CD4-positive, alpha-beta memory T cell (primary cell): ENCODE measurements around the gene VPS45. TPM values are rescaled to one million over a fixed set of nuclear protein-coding genes. Genes with fewer than 3 reads are reported as not detected.

Experiments used
- CTCF ChIA-PET: fragments of 350-600 bp; sonication (Branson Sonifier 250); formaldehyde crosslinking; loops from one replicate; lab custom pipeline; 2021; ENCODE audit warnings: inconsistent platforms; ENCODE audit not compliant: partially characterized antibody; lab: Charles Lee
- POLR2A ChIA-PET: fragments of 350-600 bp; sonication (Branson Sonifier 250); formaldehyde crosslinking; loops from one replicate; lab custom pipeline; 2021; ENCODE audit not compliant: partially characterized antibody; lab: Charles Lee
- DNase-seq, 5 donors: peaks; one replicate each; pipeline versions ENCODE4 v3.0.0 to v3.0.0-alpha.2; 2020 to 2022; ENCODE audit warnings: mixed read lengths in 1 of 5
- H3K27ac ChIP-seq: one replicate; pipeline ENCODE4 v1.7.0; 2013; ENCODE audit warnings: low read depth, low read length
- H3K27me3 ChIP-seq: 2 replicates; pipeline ENCODE4 v1.7.0; 2013; ENCODE audit warnings: mild to moderate bottlenecking, low read length, moderate library complexity; ENCODE audit not compliant: insufficient read depth
- H3K36me3 ChIP-seq: 2 replicates; pipeline ENCODE4 v1.7.0; 2013; ENCODE audit warnings: mild to moderate bottlenecking, low read length, moderate library complexity; ENCODE audit not compliant: insufficient read depth
- H3K4me1 ChIP-seq: 2 replicates; pipeline ENCODE4 v1.7.0; 2013; ENCODE audit warnings: mild to moderate bottlenecking, low read length, moderate library complexity; ENCODE audit not compliant: insufficient read depth
- H3K4me3 ChIP-seq, 2 donors: one replicate each; pipeline ENCODE4 v1.7.0; 2013; ENCODE audit warnings: low read length in 2 of 2, mild to moderate bottlenecking in 1 of 2
- H3K9me3 ChIP-seq, 2 donors: one replicate each; pipeline ENCODE4 v1.7.0; 2013; ENCODE audit warnings: low read length in 2 of 2, control low read depth in 1 of 2; ENCODE audit not compliant: control insufficient read depth in 1 of 2
- H3K27ac Mint-ChIP-seq, 7 donors: one replicate each; pipeline ENCODE4 v1.8.0; 2020 to 2021; ENCODE audit warnings: mixed read lengths in 7 of 7, mild to moderate bottlenecking in 6 of 7, inconsistent platforms in 3 of 7, moderate library complexity in 3 of 7
- H3K27me3 Mint-ChIP-seq, 2 donors: one replicate each; pipeline ENCODE4 v1.8.0; 2020 to 2021; ENCODE audit warnings: mixed read lengths in 2 of 2
- H3K36me3 Mint-ChIP-seq, 2 donors: one replicate each; pipeline ENCODE4 v1.8.0; 2020 to 2021; ENCODE audit warnings: mixed read lengths in 2 of 2, inconsistent platforms in 1 of 2, mild to moderate bottlenecking in 1 of 2
- H3K4me1 Mint-ChIP-seq, 4 donors: one replicate each; pipeline ENCODE4 v1.8.0; 2020 to 2021; ENCODE audit warnings: mixed read lengths in 4 of 4, mild to moderate bottlenecking in 1 of 4
- H3K4me3 Mint-ChIP-seq, 8 donors: one replicate each; pipeline ENCODE4 v1.8.0; 2020 to 2021; ENCODE audit warnings: mixed read lengths in 8 of 8, mild to moderate bottlenecking in 7 of 8, moderate library complexity in 6 of 8, inconsistent platforms in 3 of 8
- H3K9me3 Mint-ChIP-seq, 8 donors: one replicate each; pipeline ENCODE4 v1.8.0; 2020 to 2021; ENCODE audit warnings: mixed read lengths in 8 of 8, mild to moderate bottlenecking in 5 of 8, inconsistent platforms in 3 of 8, moderate library complexity in 1 of 8
- intact Hi-C: fragments of 100-400 bp; cut with micrococcal nuclease; formaldehyde crosslinking; loops from one replicate; pipeline ENCODE4 v1.15.1; 2023
- polyA plus RNA-seq, 2 donors: library from polyadenylated mRNA; unstranded; fragments of 300-500 nt; fragmentation: Illumina TruSeq; gene quantifications; one replicate each; pipeline ENCODE4 v1.2.3, GENCODE V29; 2021
- total RNA-seq, 2 experiments: library from RNA; stranded (reverse); gene quantifications; one replicate each; pipeline ENCODE4 v1.2.3, GENCODE V29; 2021

Gene VPS45
- total and polyA plus RNA-seq, 4 experiments from 2014 or later: 25.1 to 38.5 (median 34.4) TPM

DNA sequence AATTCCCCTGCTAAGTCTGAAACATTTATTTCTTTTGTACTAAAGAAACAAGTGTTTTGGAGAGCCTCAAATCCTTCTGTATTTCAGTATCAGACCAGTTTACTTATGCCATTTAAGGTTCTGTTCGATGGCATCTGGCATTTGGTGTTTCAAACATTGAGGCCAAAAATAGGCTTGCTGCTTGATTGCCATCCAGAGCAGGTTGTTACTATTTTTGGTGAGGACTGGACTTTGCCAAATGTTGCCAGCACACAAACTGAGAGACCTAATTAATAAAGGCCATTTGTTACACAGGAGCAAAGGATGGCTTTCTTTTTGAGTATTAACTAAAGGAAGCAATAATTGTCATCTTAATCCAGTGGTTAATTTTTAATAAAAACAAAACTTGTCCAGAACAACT lies 26.2 kb downstream of the VPS45 start:
- CTCF ChIA-PET: no interaction called here
- peak overlapping the region in 2 of 7 donors; percentile 2 to 42 for H3K27ac Mint-ChIP-seq
- POLR2A ChIA-PET: interaction anchor here (0.6 to 4.8 kb wide), 4 partner anchors 10 to 57 kb away, joined by 3 to 30 read pairs (median 12); partner anchors contain the start of gene PLEKHO1

DNA sequence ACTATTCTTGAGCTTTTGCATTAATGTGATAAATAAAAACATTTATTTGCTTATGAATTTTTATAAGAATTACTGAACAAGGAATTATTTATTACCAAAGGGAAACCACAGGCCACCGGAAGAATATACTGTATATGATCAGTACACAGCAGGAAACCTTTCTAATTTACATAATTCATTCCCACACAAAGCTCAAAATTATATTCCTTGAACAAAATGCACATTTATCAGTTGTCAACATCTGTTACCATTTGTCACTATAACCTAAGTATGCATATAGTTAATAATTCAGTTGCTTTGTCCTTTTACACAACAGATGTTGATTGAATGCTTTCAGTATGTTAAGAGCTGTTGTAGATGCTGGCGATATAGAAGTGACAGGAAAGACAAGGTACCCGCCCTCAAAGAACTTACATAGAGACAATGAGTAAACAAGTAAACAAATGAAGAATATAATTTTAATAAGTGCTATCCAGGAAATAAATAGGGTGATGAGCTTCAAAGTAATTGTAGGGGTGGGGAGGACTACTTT lies 27.2 kb downstream of the VPS45 start:
- Mint-ChIP-seq H3K27me3 (no peaks in the 10 kb centered on the region), H3K36me3 (peaks cover 6 to 13% of the 10 kb centered on the region in 2 donors), H3K4me1 (peaks cover 21 to 41% (median 26%) of the 10 kb centered on the region in 4 donors), H3K4me3 (peak overlapping the region in 7 of 8 donors; percentile 4 to 74 (median 33)), H3K9me3 (no peaks in the 10 kb centered on the region), H3K27ac (peak overlapping the region in 6 of 7 donors; percentile 3 to 91 (median 54))
- Histone ChIP-seq H3K4me3 (no peak overlapping the region), H3K27ac (no peak overlapping the region), H3K9me3 (no peaks in the 10 kb centered on the region), H3K36me3 (no peaks in the 10 kb centered on the region), H3K27me3 (no peaks in the 10 kb centered on the region), H3K4me1 (peaks cover 50% of the 10 kb centered on the region)
- DNase-seq: no peak
- CTCF ChIA-PET: interaction anchor here (0.7 to 1.6 kb wide), 7 partner anchors 8 to 134 kb away, joined by 3 to 4 read pairs (median 3); no protein-coding TSS in a partner anchor
- intact Hi-C loops: loop anchor here (2.0 kb wide), 1 partner anchor 14 kb away; no protein-coding TSS in a partner anchor
- POLR2A ChIA-PET: interaction anchor here (1.0 to 4.8 kb wide), 5 partner anchors 9 to 56 kb away, joined by 3 to 30 read pairs (median 8); partner anchors contain the start of gene PLEKHO1

More for the DNA sequence above, 26.2 kb downstream of the VPS45 start:
- Mint-ChIP-seq H3K4me1 (peaks cover 22 to 36% (median 25%) of the 10 kb centered on the region in 4 donors), H3K36me3 (peaks cover 9 to 18% of the 10 kb centered on the region in 2 donors), H3K4me3 (no peak overlapping the region), H3K9me3 (no peaks in the 10 kb centered on the region), H3K27me3 (no peaks in the 10 kb centered on the region)
- H3K4me3 ChIP-seq: no peak overlapping the region
- no peaks in the 10 kb centered on the region for H3K36me3 ChIP-seq
- no peak for DNase-seq
- H3K27me3 ChIP-seq: no peaks in the 10 kb centered on the region
- H3K9me3 ChIP-seq: no peaks in the 10 kb centered on the region
- intact Hi-C loops: loop anchor here (2.0 kb wide), 1 partner anchor 13 kb away; no protein-coding TSS in a partner anchor
- peaks cover 46% of the 10 kb centered on the region for H3K4me1 ChIP-seq
- no peak overlapping the region for H3K27ac ChIP-seq

DNA sequence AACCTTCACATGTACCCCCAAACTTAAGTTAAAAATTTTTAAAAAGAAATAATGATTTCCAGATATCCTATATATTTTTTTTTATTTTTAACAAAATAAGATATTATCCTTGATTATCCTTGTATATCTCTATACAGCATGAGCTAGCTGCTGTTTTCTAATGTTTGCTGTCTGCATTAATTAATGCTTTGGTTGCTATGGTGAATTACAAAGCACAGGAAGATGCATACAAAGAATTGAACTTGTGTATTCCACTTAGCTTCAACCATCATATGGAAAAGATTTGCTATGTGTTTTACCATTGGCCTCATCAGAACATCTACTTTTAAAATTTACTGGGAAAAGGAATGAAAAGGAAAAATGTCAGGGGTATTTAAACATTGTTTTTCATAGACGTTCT lies 35.4 kb downstream of the VPS45 start:
- Mint-ChIP-seq H3K9me3 (peaks cover 0 to 8% (median 0%) of the 10 kb centered on the region in 8 donors), H3K27me3 (no peaks in the 10 kb centered on the region), H3K4me1 (peaks cover 50 to 81% (median 66%) of the 10 kb centered on the region in 4 donors), H3K27ac (peak overlapping the region; percentile 76 to 95 (median 86)), H3K4me3 (peak overlapping the region in 4 of 8 donors; percentile 2 to 59 (median 49)), H3K36me3 (peaks cover 4 to 5% of the 10 kb centered on the region in 2 donors)
- Histone ChIP-seq H3K36me3 (no peaks in the 10 kb centered on the region), H3K27ac (no peak overlapping the region), H3K27me3 (no peaks in the 10 kb centered on the region), H3K9me3 (no peaks in the 10 kb centered on the region), H3K4me3 (no peak overlapping the region), H3K4me1 (peaks cover 67% of the 10 kb centered on the region)
- CTCF ChIA-PET: interaction anchor here (0.8 to 1.7 kb wide), 10 partner anchors 8 to 84 kb away, joined by 3 to 7 read pairs (median 3); no protein-coding TSS in a partner anchor
- POLR2A ChIA-PET: interaction anchor here (0.7 to 4.2 kb wide), 13 partner anchors 10 to 261 kb away, joined by 3 to 38 read pairs (median 5); partner anchors contain the start of genes PLEKHO1 and RPRD2
- intact Hi-C loops: no loop called here
- peak in 3 of 5 donors; percentile 35 to 53 (median 49) for DNase-seq

DNA sequence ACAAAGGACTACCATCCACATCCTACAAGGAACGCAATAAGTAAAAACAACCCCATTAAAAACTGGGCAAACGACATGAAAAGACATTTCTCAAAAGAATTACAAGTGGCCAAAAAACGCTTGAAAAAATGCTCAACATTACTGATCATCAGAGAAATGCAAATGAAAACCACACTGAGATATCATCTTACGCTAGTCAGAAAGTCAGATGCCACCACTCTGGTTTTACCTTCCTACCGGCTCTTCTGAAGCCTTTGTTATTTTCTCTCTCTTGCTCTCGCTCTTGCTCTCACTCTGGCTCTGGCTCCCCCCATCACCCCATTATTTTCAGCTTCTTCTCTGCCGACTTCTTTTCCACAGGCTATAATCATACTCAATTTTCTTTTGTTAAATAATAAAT lies 38.8 kb downstream of the VPS45 start:
- ChIA-PET POLR2A (interaction anchor here (0.6 to 5.8 kb wide), 8 partner anchors 9 to 57 kb away, joined by 3 to 179 read pairs (median 4); partner anchors contain the start of gene PLEKHO1), CTCF (interaction anchor here (1.0 to 1.5 kb wide), 3 partner anchors 33 to 81 kb away, joined by 3 to 5 read pairs (median 4); no protein-coding TSS in a partner anchor)
- intact Hi-C loops: loop anchor here (1.0 to 5.0 kb wide), 3 partner anchors 14 to 45 kb away; no protein-coding TSS in a partner anchor
- peaks cover 64 to 92% (median 75%) of the 10 kb centered on the region in 4 donors for H3K4me1 Mint-ChIP-seq
- Histone ChIP-seq H3K9me3 (no peaks in the 10 kb centered on the region), H3K4me3 (no peak overlapping the region), H3K27ac (peak overlapping the region; percentile 25), H3K36me3 (no peaks in the 10 kb centered on the region), H3K27me3 (no peaks in the 10 kb centered on the region), H3K4me1 (peaks cover 83% of the 10 kb centered on the region)
- peak; percentile 58 to 72 (median 66) for DNase-seq
- H3K27me3 Mint-ChIP-seq: no peaks in the 10 kb centered on the region
- H3K36me3 Mint-ChIP-seq: peaks cover 0 to 10% of the 10 kb centered on the region in 2 donors
- H3K27ac Mint-ChIP-seq: peak overlapping the region; percentile 92 to 98 (median 94)
- H3K4me3 Mint-ChIP-seq: peak overlapping the region; percentile 71 to 90 (median 86)
- H3K9me3 Mint-ChIP-seq: peaks cover 0 to 8% (median 0%) of the 10 kb centered on the region in 8 donors

DNA sequence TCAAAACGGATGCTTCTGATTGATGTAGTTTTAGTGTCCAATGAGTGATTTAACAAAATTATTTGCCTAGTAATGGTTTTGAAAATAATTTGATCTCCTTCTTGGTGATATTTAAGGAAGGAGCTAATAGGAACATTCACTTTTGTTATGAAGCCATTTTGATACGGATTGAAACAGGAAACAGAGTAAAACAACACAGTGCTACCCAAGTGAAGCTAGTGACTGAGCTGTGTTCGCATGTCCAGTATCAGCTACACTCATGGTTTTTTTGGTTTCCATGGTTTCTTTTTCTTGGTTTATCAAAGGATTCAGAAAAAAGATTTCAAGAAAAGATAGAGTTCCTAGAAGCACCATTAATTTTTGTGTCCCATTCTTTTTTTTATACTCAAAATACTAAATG lies 42.0 kb downstream of the VPS45 start:
- H3K4me1 Mint-ChIP-seq: peaks cover 55 to 82% (median 70%) of the 10 kb centered on the region in 4 donors
- H3K27ac Mint-ChIP-seq: peak overlapping the region; percentile 81 to 98 (median 92)
- H3K27me3 Mint-ChIP-seq: no peaks in the 10 kb centered on the region
- POLR2A ChIA-PET: interaction anchor here (0.7 to 5.8 kb wide), 18 partner anchors 10 to 223 kb away, joined by 3 to 179 read pairs (median 6); partner anchors contain the start of genes ANP32E, PLEKHO1 and VPS45
- Histone ChIP-seq H3K4me3 (peak overlapping the region; percentile 56 to 84), H3K36me3 (no peaks in the 10 kb centered on the region), H3K27ac (peak overlapping the region; percentile 67), H3K4me1 (peaks cover 75% of the 10 kb centered on the region), H3K27me3 (no peaks in the 10 kb centered on the region), H3K9me3 (no peaks in the 10 kb centered on the region)
- peaks cover 0 to 8% (median 0%) of the 10 kb centered on the region in 8 donors for H3K9me3 Mint-ChIP-seq
- intact Hi-C loops: loop anchor here (5.0 kb wide), 1 partner anchor 37 kb away; no protein-coding TSS in a partner anchor
- peaks cover 7 to 28% of the 10 kb centered on the region in 2 donors for H3K36me3 Mint-ChIP-seq
- peak in 4 of 5 donors; percentile 42 to 49 (median 46) for DNase-seq
- peak overlapping the region; percentile 80 to 96 (median 90) for H3K4me3 Mint-ChIP-seq
- CTCF ChIA-PET: interaction anchor here (0.7 to 3.1 kb wide), 8 partner anchors 9 to 77 kb away, joined by 3 to 11 read pairs (median 6); partner anchors contain the start of gene PLEKHO1

DNA sequence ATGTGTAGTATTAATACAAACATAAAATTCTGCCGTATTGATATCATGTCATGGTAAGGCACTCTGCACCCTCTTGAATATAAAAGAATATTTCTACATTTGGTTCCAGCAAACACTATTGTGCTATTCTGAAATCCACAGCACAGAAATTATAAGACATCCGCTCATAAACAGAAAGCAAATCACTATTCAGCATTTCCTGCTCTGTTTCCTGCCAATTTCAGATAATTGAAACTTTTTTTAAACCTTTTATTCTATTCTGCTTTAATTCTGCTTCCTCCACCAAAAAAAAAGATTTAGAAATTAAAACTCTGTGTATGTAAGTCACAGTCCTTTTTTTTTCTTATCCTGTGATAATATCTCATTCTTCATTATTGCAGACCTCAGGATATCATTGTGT lies 42.5 kb downstream of the VPS45 start:
- H3K4me3 ChIP-seq: peak overlapping the region; percentile 56 to 84
- CTCF ChIA-PET: interaction anchor here (0.9 to 3.1 kb wide), 5 partner anchors 10 to 77 kb away, joined by 3 to 11 read pairs (median 9); partner anchors contain the start of gene PLEKHO1
- peak overlapping the region; percentile 80 to 96 (median 90) for H3K4me3 Mint-ChIP-seq
- H3K27ac ChIP-seq: peak overlapping the region; percentile 67
- H3K36me3 Mint-ChIP-seq: peaks cover 10 to 31% of the 10 kb centered on the region in 2 donors
- H3K27me3 Mint-ChIP-seq: no peaks in the 10 kb centered on the region
- POLR2A ChIA-PET: interaction anchor here (0.7 to 5.8 kb wide), 23 partner anchors 10 to 223 kb away, joined by 3 to 179 read pairs (median 5); partner anchors contain the start of genes ANP32E, PLEKHO1 and VPS45
- peaks cover 54 to 79% (median 68%) of the 10 kb centered on the region in 4 donors for H3K4me1 Mint-ChIP-seq
- H3K9me3 ChIP-seq: no peaks in the 10 kb centered on the region
- peaks cover 70% of the 10 kb centered on the region for H3K4me1 ChIP-seq
- DNase-seq: peak in 4 of 5 donors; percentile 33 to 49 (median 44)
- peaks cover 2 to 10% (median 3%) of the 10 kb centered on the region in 8 donors for H3K9me3 Mint-ChIP-seq
- H3K27ac Mint-ChIP-seq: peak overlapping the region; percentile 81 to 98 (median 92)
- H3K36me3 ChIP-seq: no peaks in the 10 kb centered on the region
- H3K27me3 ChIP-seq: no peaks in the 10 kb centered on the region
- intact Hi-C loops: loop anchor here (1.0 to 2.0 kb wide), 2 partner anchors 13 to 41 kb away; no protein-coding TSS in a partner anchor
